ENCODE measurements around the gene ADAD2. TPM values are rescaled to one million over a fixed set of nuclear protein-coding genes. Genes with fewer than 3 reads are reported as not detected.

The ADAD2 gene
- total and polyA plus RNA-seq, 2 donors (not counting 1 experiment from before 2014, with no cell fraction given), result 0.06 TPM; not detected in 1

DNA sequence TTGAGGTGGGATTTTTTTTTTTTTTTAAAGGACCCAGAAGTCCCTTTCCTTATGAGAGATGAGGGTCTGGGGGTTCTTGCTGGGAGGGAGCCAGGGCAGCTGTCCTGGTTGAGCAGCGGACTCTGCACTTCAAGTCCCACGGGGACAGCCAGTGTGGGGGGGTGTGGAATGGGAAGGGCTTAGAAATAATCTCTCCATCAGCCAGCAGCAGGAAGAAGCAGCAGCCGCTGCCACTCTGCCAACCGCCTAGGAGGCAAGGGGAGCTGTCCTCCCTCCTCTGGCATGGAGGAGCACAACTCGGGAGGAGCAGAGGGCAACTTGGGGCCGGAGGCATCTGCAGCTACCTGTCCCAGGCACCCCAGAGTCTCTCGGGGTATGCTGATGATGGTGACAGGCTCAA lies 49.0 kb downstream of the ADAD2 start, which contains the start of gene KCNG4:
KCNG4 (minus strand) TSS at position 104 of the 400 bp plus-strand sequence. CDS start 2,527 bp downstream, outside the sequence.
- peaks cover 0 to 15% (median 0%) of the 10 kb centered on the region in 4 experiments for H3K27me3 ChIP-seq (replicated peaks in 1 of 4; ENCODE audit: control extremely low read depth in 1 of 4, control insufficient read depth in 3 of 4, insufficient read depth in 4 of 4, low read length in 3 of 4)
- no peaks in the 10 kb centered on the region for H3K79me2 ChIP-seq (ENCODE audit: control insufficient read depth, insufficient read depth, low read length)
- TF ChIP-seq, protein P1, sequence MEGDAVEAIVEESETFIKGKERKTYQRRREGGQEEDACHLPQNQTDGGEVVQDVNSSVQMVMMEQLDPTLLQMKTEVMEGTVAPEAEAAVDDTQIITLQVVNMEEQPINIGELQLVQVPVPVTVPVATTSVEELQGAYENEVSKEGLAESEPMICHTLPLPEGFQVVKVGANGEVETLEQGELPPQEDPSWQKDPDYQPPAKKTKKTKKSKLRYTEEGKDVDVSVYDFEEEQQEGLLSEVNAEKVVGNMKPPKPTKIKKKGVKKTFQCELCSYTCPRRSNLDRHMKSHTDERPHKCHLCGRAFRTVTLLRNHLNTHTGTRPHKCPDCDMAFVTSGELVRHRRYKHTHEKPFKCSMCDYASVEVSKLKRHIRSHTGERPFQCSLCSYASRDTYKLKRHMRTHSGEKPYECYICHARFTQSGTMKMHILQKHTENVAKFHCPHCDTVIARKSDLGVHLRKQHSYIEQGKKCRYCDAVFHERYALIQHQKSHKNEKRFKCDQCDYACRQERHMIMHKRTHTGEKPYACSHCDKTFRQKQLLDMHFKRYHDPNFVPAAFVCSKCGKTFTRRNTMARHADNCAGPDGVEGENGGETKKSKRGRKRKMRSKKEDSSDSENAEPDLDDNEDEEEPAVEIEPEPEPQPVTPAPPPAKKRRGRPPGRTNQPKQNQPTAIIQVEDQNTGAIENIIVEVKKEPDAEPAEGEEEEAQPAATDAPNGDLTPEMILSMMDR (IDR thresholded peaks at IDR 0.05), result no peak
- TF ChIP-seq EZH2 (IDR thresholded peaks at IDR 0.05; ENCODE audit: borderline replicate concordance, insufficient read depth, low read depth, low read length, poor library complexity, severe bottlenecking), result no peak
- no peak within 1 kb of the TSS for H3K4me3 ChIP-seq (ENCODE audit: control extremely low read depth in 1 of 5, extremely low read depth in 1 of 5, insufficient read depth in 1 of 5, low read depth in 2 of 5, low read length in 4 of 5)
- ChIA-PET CTCF (no interaction called here), POLR2A (no interaction called here)
- no peak for DNase-seq
- Mint-ChIP-seq H3K27ac (no peak within 1 kb of the TSS), H3K4me3 (no peak within 1 kb of the TSS), H3K9me3 (ENCODE audit: insufficient read depth) (peaks cover 4% of the 10 kb centered on the region), H3K27me3 (peaks cover 31% of the 10 kb centered on the region), H3K4me1 (no peaks in the 10 kb centered on the region)
- H4K20me1 ChIP-seq (ENCODE audit: control insufficient read depth, insufficient read depth, low read length, poor library complexity, severe bottlenecking), result no peaks in the 10 kb centered on the region
- H3K27ac ChIP-seq (ENCODE audit: low read length in 2 of 2), result no peak within 1 kb of the TSS
- H3K4me1 ChIP-seq (ENCODE audit: control insufficient read depth in 2 of 2, insufficient read depth in 2 of 2, low read length in 2 of 2), result no peaks in the 10 kb centered on the region
- 29% methylated on average over 6 of the region's 7 CpGs for WGBS (ENCODE audit: insufficient coverage)
- no peak within 1 kb of the TSS for H3K4me2 ChIP-seq (replicated peaks; ENCODE audit: low read depth, low read length, poor library complexity, severe bottlenecking)
- H3K9me3 ChIP-seq (ENCODE audit: control extremely low read depth in 1 of 3, control insufficient read depth in 2 of 3, insufficient read depth in 1 of 3, low read length in 2 of 3), result no peaks in the 10 kb centered on the region
- H3K9ac ChIP-seq (ENCODE audit: low read length), result no peak within 1 kb of the TSS
- intact Hi-C loops (cut with micrococcal nuclease), result no loop called here
- H3K36me3 ChIP-seq (replicated peaks in 1 of 2; ENCODE audit: control extremely low read depth in 1 of 2, control insufficient read depth in 1 of 2, extremely low read depth in 1 of 2, insufficient read depth in 2 of 2, low read length in 1 of 2), result no peaks in the 10 kb centered on the region
- ATAC-seq (ENCODE audit: low read depth), result no peak
- no peak within 1 kb of the TSS for H2AFZ ChIP-seq (ENCODE audit: insufficient read depth, low read depth, low read length, poor library complexity, severe bottlenecking)

DNA sequence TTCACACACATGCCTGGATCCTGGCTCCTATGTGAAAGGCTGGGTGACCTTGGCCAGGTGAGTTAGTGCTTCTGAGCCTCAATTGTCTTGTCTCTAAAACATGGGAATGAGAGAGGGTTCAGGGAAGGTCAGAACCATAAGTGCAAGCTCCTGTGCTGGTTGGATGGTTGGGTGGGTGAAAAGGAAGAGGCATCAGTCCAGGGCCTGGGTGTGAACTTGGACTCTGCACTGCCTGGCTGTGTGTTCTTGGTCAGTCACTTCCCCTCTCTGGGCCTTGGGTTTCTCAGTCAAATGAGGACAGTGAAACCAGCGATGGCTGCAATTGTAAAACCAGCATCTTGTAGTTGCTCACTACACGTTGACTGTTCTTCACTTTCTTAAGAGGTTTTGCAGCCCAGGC lies 49.5 kb downstream of the ADAD2 start:
- ChIA-PET CTCF (no interaction called here), POLR2A (no interaction called here)
- no peaks in the 10 kb centered on the region for H3K4me1 ChIP-seq (ENCODE audit: control insufficient read depth in 2 of 2, insufficient read depth in 2 of 2, low read length in 2 of 2)
- H3K36me3 ChIP-seq (replicated peaks in 1 of 2; ENCODE audit: control extremely low read depth in 1 of 2, control insufficient read depth in 1 of 2, extremely low read depth in 1 of 2, insufficient read depth in 2 of 2, low read length in 1 of 2), result no peaks in the 10 kb centered on the region
- intact Hi-C loops (cut with micrococcal nuclease), result no loop called here
- Mint-ChIP-seq H3K4me3 (no peak overlapping the region), H3K27me3 (peaks cover 31% of the 10 kb centered on the region), H3K27ac (no peak overlapping the region), H3K9me3 (ENCODE audit: insufficient read depth) (peaks cover 4% of the 10 kb centered on the region), H3K4me1 (no peaks in the 10 kb centered on the region)
- peaks cover 0 to 15% (median 0%) of the 10 kb centered on the region in 4 experiments for H3K27me3 ChIP-seq (replicated peaks in 1 of 4; ENCODE audit: control extremely low read depth in 1 of 4, control insufficient read depth in 3 of 4, insufficient read depth in 4 of 4, low read length in 3 of 4)
- no peaks in the 10 kb centered on the region for H4K20me1 ChIP-seq (ENCODE audit: control insufficient read depth, insufficient read depth, low read length, poor library complexity, severe bottlenecking)
- H3K4me2 ChIP-seq (replicated peaks; ENCODE audit: low read depth, low read length, poor library complexity, severe bottlenecking), result no peak overlapping the region
- no peaks in the 10 kb centered on the region for H3K79me2 ChIP-seq (ENCODE audit: control insufficient read depth, insufficient read depth, low read length)
- H3K9me3 ChIP-seq (ENCODE audit: control extremely low read depth in 1 of 3, control insufficient read depth in 2 of 3, insufficient read depth in 1 of 3, low read length in 2 of 3), result no peaks in the 10 kb centered on the region
- H3K27ac ChIP-seq (ENCODE audit: low read length in 2 of 2), result no peak overlapping the region
- H2AFZ ChIP-seq (ENCODE audit: insufficient read depth, low read depth, low read length, poor library complexity, severe bottlenecking), result no peak overlapping the region
- H3K9ac ChIP-seq (ENCODE audit: low read length), result no peak overlapping the region
- no peak for ATAC-seq (ENCODE audit: low read depth)
- H3K4me3 ChIP-seq (ENCODE audit: control extremely low read depth in 1 of 5, extremely low read depth in 1 of 5, insufficient read depth in 1 of 5, low read depth in 2 of 5, low read length in 4 of 5), result no peak overlapping the region
- DNase-seq, result no peak
- 88% methylated on average over 2 of the region's 2 CpGs for WGBS (ENCODE audit: insufficient coverage)
- TF ChIP-seq, protein P1 (IDR thresholded peaks at IDR 0.05), result no peak
- no peak for TF ChIP-seq EZH2 (IDR thresholded peaks at IDR 0.05; ENCODE audit: borderline replicate concordance, insufficient read depth, low read depth, low read length, poor library complexity, severe bottlenecking)
